H1 (cell line): ENCODE measurements around the gene RPIA. TPM values are rescaled to one million over a fixed set of nuclear protein-coding genes. Genes with fewer than 3 reads are reported as not detected.

Source experiments
- CTCF ChIA-PET: fragments of 300-600 bp; sonication (Branson Sonifier 250); formaldehyde crosslinking; loops from one replicate; lab custom pipeline; 2021; ENCODE audit not compliant: partially characterized antibody; lab: Charles Lee
- POLR2A ChIA-PET: fragments of 300-600 bp; sonication (Branson Sonifier 250); formaldehyde crosslinking; loops from one replicate; lab custom pipeline; 2021; ENCODE audit warnings: inconsistent platforms; ENCODE audit not compliant: partially characterized antibody; lab: Charles Lee
- DNase-seq, 2 experiments: peaks; one replicate each; pipeline versions ENCODE4 v3.0.0 to v3.0.0-alpha.2; 2010 to 2022; ENCODE audit warnings: low spot score in 2 of 2, low read depth in 1 of 2, mixed read lengths in 1 of 2
- FAIRE-seq: peaks from 2 replicates; lab custom pipeline; 2011; peaks lifted over from hg19 to GRCh38; lab: Jason Lieb, UNC
- H2AFZ ChIP-seq: 2 replicates; pipeline ENCODE4 v1.8.1; 2012; ENCODE audit warnings: low read length, inconsistent platforms
- H2AK5ac ChIP-seq: 2 replicates; pipeline ENCODE4 v1.6.1; 2013; ENCODE audit warnings: low read depth, low read length
- H2BK120ac ChIP-seq: replicated peaks from 2 replicates; pipeline ENCODE3; 2013; ENCODE audit warnings: low read depth, low read length, inconsistent platforms
- H2BK12ac ChIP-seq: 2 replicates; pipeline ENCODE4 v1.6.1; 2013; ENCODE audit warnings: low read depth, low read length
- H2BK15ac ChIP-seq: 2 replicates; pipeline ENCODE4 v1.6.1; 2013; ENCODE audit warnings: low read length
- H2BK20ac ChIP-seq: 2 replicates; pipeline ENCODE4 v1.6.1; 2013; ENCODE audit warnings: low read length
- H2BK5ac ChIP-seq: 2 replicates; pipeline ENCODE4 v1.6.1; 2013; ENCODE audit warnings: low read depth, low read length
- H3K14ac ChIP-seq: 2 replicates; pipeline ENCODE4 v1.6.1; 2013; ENCODE audit warnings: inconsistent platforms; ENCODE audit not compliant: insufficient read length
- H3K18ac ChIP-seq: 2 replicates; pipeline ENCODE4 v1.6.1; 2013; ENCODE audit warnings: low read length; ENCODE audit errors: extremely low read depth
- H3K23ac ChIP-seq: 2 replicates; pipeline ENCODE4 v1.6.1; 2013; ENCODE audit warnings: inconsistent platforms; ENCODE audit not compliant: insufficient read length
- H3K23me2 ChIP-seq: 2 replicates; pipeline ENCODE4 v1.6.1; 2013; ENCODE audit warnings: low read depth, low read length
- H3K27ac ChIP-seq: 2 replicates; pipeline ENCODE4 v1.6.1; 2011; ENCODE audit warnings: low read depth, low read length, inconsistent platforms
- H3K27me3 ChIP-seq, 4 experiments: replicated peaks in 1 of 4; 1 replicate in 1 of 4; 2 replicates in 3 of 4; pipeline versions ENCODE4 v1.6.1 to v1.8.1; 2011 to 2013; ENCODE audit warnings: low read length in 3 of 4, mild to moderate bottlenecking in 3 of 4, inconsistent platforms in 2 of 4, mixed read lengths in 2 of 4, moderate library complexity in 1 of 4; ENCODE audit not compliant: control insufficient read depth in 3 of 4, insufficient read depth in 3 of 4; ENCODE audit errors: extremely low read depth in 1 of 4
- H3K36me3 ChIP-seq, 4 experiments: 2 replicates each; pipeline versions ENCODE4 v1.6.1 to v1.8.1; 2011 to 2013; ENCODE audit warnings: mild to moderate bottlenecking in 4 of 4, low read length in 3 of 4, moderate library complexity in 2 of 4, control low read depth in 1 of 4, inconsistent platforms in 1 of 4; ENCODE audit not compliant: insufficient read depth in 4 of 4, control insufficient read depth in 2 of 4
- H3K4ac ChIP-seq: replicated peaks from 2 replicates; pipeline ENCODE3; 2013; ENCODE audit warnings: low read length, low read depth, mixed read lengths, inconsistent platforms; ENCODE audit not compliant: insufficient read length
- H3K4me1 ChIP-seq, 4 experiments: replicated peaks in 1 of 4; 1 replicate in 1 of 4; 2 replicates in 3 of 4; pipeline versions ENCODE4 v1.6.1 to v1.8.1; 2011 to 2013; ENCODE audit warnings: low read length in 3 of 4, inconsistent platforms in 2 of 4, mixed read lengths in 1 of 4; ENCODE audit not compliant: insufficient read depth in 4 of 4, control insufficient read depth in 3 of 4
- H3K4me2 ChIP-seq, 2 experiments: 2 replicates each; pipeline versions ENCODE4 v1.6.1 to v1.8.1; 2011 to 2013; ENCODE audit warnings: low read depth in 2 of 2, low read length in 2 of 2, control low read depth in 1 of 2, inconsistent platforms in 1 of 2, mild to moderate bottlenecking in 1 of 2; ENCODE audit not compliant: insufficient read depth in 1 of 2
- H3K4me3 ChIP-seq, 4 experiments: fragments of 200-600, 300-600 bp in 1 of 4; sonication (generic), shearing (Covaris generic), sonication (Bioruptor Twin) in 1 of 4; 2 replicates each; pipeline versions ENCODE4 v1.5.1 to v1.8.1; 2011 to 2016; ENCODE audit warnings: low read length in 4 of 4, low read depth in 3 of 4, control low read depth in 2 of 4, inconsistent platforms in 2 of 4, mild to moderate bottlenecking in 2 of 4, mixed read lengths in 1 of 4, moderate library complexity in 1 of 4; ENCODE audit not compliant: insufficient read depth in 2 of 4; ENCODE audit errors: extremely low read depth in 1 of 4
- H3K56ac ChIP-seq: replicated peaks from 2 replicates; pipeline ENCODE3; 2013; ENCODE audit warnings: low read depth, mild to moderate bottlenecking, mixed read lengths, low read length, inconsistent platforms; ENCODE audit not compliant: insufficient read length
- H3K79me1 ChIP-seq: 2 replicates; pipeline ENCODE4 v1.6.1; 2013; ENCODE audit warnings: low read depth, low read length, control low read depth
- H3K79me2 ChIP-seq, 2 experiments: 2 replicates each; pipeline versions ENCODE4 v1.6.1 to v1.8.1; 2012 to 2013; ENCODE audit warnings: low read length in 2 of 2, mild to moderate bottlenecking in 2 of 2, inconsistent platforms in 1 of 2; ENCODE audit not compliant: insufficient read depth in 2 of 2, control insufficient read depth in 1 of 2
- H3K9ac ChIP-seq, 4 experiments: replicated peaks in 1 of 4; 1 replicate in 1 of 4; 2 replicates in 3 of 4; pipeline versions ENCODE4 v1.6.1 to v1.8.1; 2011 to 2013; ENCODE audit warnings: low read depth in 3 of 4, low read length in 3 of 4, control low read depth in 2 of 4, mild to moderate bottlenecking in 2 of 4, moderate library complexity in 2 of 4, inconsistent platforms in 1 of 4; ENCODE audit errors: extremely low read depth in 1 of 4
- H3K9me3 ChIP-seq, 2 experiments: 2 replicates each; pipeline versions ENCODE4 v1.6.1 to v1.8.1; 2012 to 2013; ENCODE audit warnings: mild to moderate bottlenecking in 2 of 2, moderate library complexity in 2 of 2, control low read depth in 1 of 2, inconsistent platforms in 1 of 2, low read depth in 1 of 2, low read length in 1 of 2, mixed read lengths in 1 of 2; ENCODE audit not compliant: insufficient read depth in 2 of 2
- H4K20me1 ChIP-seq, 2 experiments: replicated peaks in 1 of 2; 2 replicates each; pipeline versions ENCODE3 to v1.8.1; 2011 to 2013; ENCODE audit warnings: inconsistent platforms in 2 of 2, low read length in 2 of 2, mild to moderate bottlenecking in 1 of 2; ENCODE audit not compliant: insufficient read depth in 2 of 2, control insufficient read depth in 1 of 2
- H4K5ac ChIP-seq: 2 replicates; pipeline ENCODE4 v1.6.1; 2013; ENCODE audit warnings: low read length, low read depth, mixed read lengths, inconsistent platforms; ENCODE audit not compliant: insufficient read length
- H4K8ac ChIP-seq: 2 replicates; pipeline ENCODE4 v1.8.0; 2013; ENCODE audit warnings: mild to moderate bottlenecking, moderate library complexity, low read length, inconsistent platforms; ENCODE audit not compliant: insufficient read depth; ENCODE audit errors: extremely low read depth
- H4K91ac ChIP-seq: replicated peaks from 2 replicates; pipeline ENCODE3; 2013; ENCODE audit warnings: low read length, mixed read lengths, inconsistent platforms; ENCODE audit not compliant: insufficient read length
- CBX5 ChIP-seq: fragments of 300-800, 300-1000 bp; sonication (generic); IDR thresholded peaks from 2 replicates; pipeline ENCODE4 v1.7.1; 2016; ENCODE audit warnings: antibody characterized with exemption, low read length, low read depth
- CEBPB ChIP-seq: IDR thresholded peaks from 2 replicates; pipeline ENCODE4 v1.6.1; 2012; ENCODE audit warnings: low read depth, low read length
- SP1 ChIP-seq: IDR thresholded peaks from 2 replicates; pipeline ENCODE4 v1.6.1; 2011; ENCODE audit warnings: low read depth, low read length
- SP4 ChIP-seq: IDR thresholded peaks from 2 replicates; pipeline ENCODE4 v1.6.1; 2012; ENCODE audit warnings: low read length, inconsistent platforms
- WGBS, 2 experiments: shearing (Covaris generic) in 1 of 2; methylation state at CpG; one replicate each; pipeline versions ENCODE4 v1.1.6 to v1.1.7; 2013 to 2015; ENCODE audit warnings: low lambda C conversion rate in 2 of 2, mixed read lengths in 2 of 2, inconsistent platforms in 1 of 2, low coverage in 1 of 2, missing lambda C conversion rate in 1 of 2; ENCODE audit not compliant: insufficient replicate concordance in 2 of 2, insufficient coverage in 1 of 2, insufficient read length in 1 of 2; ENCODE audit errors: extremely low coverage in 1 of 2, missing lambda C conversion rate in 1 of 2; 5-methylcytosine and 5-hydroxymethylcytosine counted together
- polyA plus RNA-seq, 7 experiments: library from polyadenylated mRNA; depleted of rRNA in 3 of 7; stranded (reverse) in 5 of 7; unstranded in 2 of 7; fragments of >200 nt in 5 of 7; fragments of 200-250 nt in 2 of 7; gene quantifications; 1 replicate in 5 of 7; 2 replicates in 1 of 7; 4 replicates in 1 of 7; pipeline versions ENCODE4 v1.2.1 to v1.2.3, GENCODE V29; 2011 to 2013; ENCODE audit warnings: missing spikeins in 2 of 7, mixed read lengths in 2 of 7
- total RNA-seq: library from RNA; stranded (reverse); fragmentation: NEBNext Ultra II Directional; extraction: Animal tissue kit (Norgen Biotek cat#: 25700); gene quantifications from 2 replicates; pipeline ENCODE4 v1.2.1, GENCODE V29; 2021
- TF ChIP-seq, protein P1 (sequence below), 3 experiments: IDR thresholded peaks; 1 replicate in 2 of 3; 2 replicates in 1 of 3; pipeline versions ENCODE4 v1.5.1 to v1.6.1; 2011; ENCODE audit warnings: low read length in 3 of 3, mild to moderate bottlenecking in 3 of 3, inconsistent platforms in 2 of 3, low read depth in 1 of 3, moderate library complexity in 1 of 3; ENCODE audit not compliant: insufficient read depth in 1 of 3; ENCODE audit errors: control extremely low read depth in 1 of 3

The RPIA gene
- total and polyA plus RNA-seq, 2 of the 8 experiments (the other 6 are each of a cell fraction or from before 2014, with no cell fraction given): 13.1 to 24.0 TPM

DNA sequence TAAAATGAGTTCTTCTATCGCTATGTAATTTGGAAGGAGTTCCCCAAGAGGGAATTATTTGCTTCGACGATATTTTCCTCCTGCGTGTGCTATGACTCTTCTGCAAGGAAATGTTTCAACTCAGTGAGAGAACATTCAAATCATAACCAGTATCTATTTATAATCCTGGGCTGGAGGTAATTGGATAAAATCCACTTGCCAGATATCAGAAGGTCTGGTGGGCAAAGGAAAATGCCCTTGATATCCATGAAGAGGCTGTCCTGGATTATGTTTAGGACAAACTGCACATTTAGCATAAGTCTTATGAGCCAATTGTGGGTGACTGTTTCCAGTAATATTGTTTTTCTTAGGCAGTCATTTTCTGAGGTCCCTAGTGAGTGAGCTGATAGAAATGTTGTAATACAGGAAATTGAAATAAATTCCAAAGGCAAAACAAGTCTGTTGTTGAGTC lies 17.7 kb downstream of the RPIA start:
- no peak overlapping the region for H3K4me3 ChIP-seq
- H3K4me1 ChIP-seq: peaks cover 0 to 10% (median 0%) of the 10 kb centered on the region in 4 experiments; a peak in 1 of 7 replicates
- no peak overlapping the region for H4K8ac ChIP-seq
- POLR2A ChIA-PET: no interaction called here
- H3K4me2 ChIP-seq: no peak overlapping the region
- H3K23ac ChIP-seq: no peak overlapping the region
- DNase-seq (no peak), FAIRE-seq (no peak)
- no peak overlapping the region for H2BK5ac ChIP-seq
- H3K9me3 ChIP-seq: no peaks in the 10 kb centered on the region; a peak in 1 of 4 replicates
- H3K79me2 ChIP-seq: peaks cover 0 to 11% of the 10 kb centered on the region in 2 experiments; a peak in 2 of 4 replicates
- no peak overlapping the region for H2BK12ac ChIP-seq
- H2BK20ac ChIP-seq: no peak overlapping the region
- no peak overlapping the region for H4K91ac ChIP-seq
- WGBS, 2 experiments: 91% methylated on average over 4 of the region's 4 CpGs; no CpG with 5 or more reads in 1 of the 2 experiments
- no peak overlapping the region for H3K4ac ChIP-seq
- H3K27me3 ChIP-seq: no peaks in the 10 kb centered on the region
- no peak overlapping the region for H2BK15ac ChIP-seq
- no peaks in the 10 kb centered on the region for H3K23me2 ChIP-seq
- H3K14ac ChIP-seq: no peak overlapping the region
- no peak overlapping the region for H3K56ac ChIP-seq
- CTCF ChIA-PET: no interaction called here
- H4K20me1 ChIP-seq: no peaks in the 10 kb centered on the region
- no peak overlapping the region for H3K27ac ChIP-seq
- H3K36me3 ChIP-seq: peaks cover 0 to 9% (median 0%) of the 10 kb centered on the region in 4 experiments; a peak in 3 of 8 replicates
- H2BK120ac ChIP-seq: no peak overlapping the region
- H2AFZ ChIP-seq: no peak overlapping the region
- no peaks in the 10 kb centered on the region for H3K79me1 ChIP-seq
- no peak overlapping the region for H3K9ac ChIP-seq
- no peak overlapping the region for H3K18ac ChIP-seq
- H4K5ac ChIP-seq: no peak overlapping the region
- no peak overlapping the region for H2AK5ac ChIP-seq
- TF ChIP-seq CBX5 (no peak), SP1 (no peak), CEBPB (no peak), SP4 (no peak)
- TF ChIP-seq, protein P1, sequence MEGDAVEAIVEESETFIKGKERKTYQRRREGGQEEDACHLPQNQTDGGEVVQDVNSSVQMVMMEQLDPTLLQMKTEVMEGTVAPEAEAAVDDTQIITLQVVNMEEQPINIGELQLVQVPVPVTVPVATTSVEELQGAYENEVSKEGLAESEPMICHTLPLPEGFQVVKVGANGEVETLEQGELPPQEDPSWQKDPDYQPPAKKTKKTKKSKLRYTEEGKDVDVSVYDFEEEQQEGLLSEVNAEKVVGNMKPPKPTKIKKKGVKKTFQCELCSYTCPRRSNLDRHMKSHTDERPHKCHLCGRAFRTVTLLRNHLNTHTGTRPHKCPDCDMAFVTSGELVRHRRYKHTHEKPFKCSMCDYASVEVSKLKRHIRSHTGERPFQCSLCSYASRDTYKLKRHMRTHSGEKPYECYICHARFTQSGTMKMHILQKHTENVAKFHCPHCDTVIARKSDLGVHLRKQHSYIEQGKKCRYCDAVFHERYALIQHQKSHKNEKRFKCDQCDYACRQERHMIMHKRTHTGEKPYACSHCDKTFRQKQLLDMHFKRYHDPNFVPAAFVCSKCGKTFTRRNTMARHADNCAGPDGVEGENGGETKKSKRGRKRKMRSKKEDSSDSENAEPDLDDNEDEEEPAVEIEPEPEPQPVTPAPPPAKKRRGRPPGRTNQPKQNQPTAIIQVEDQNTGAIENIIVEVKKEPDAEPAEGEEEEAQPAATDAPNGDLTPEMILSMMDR (IDR thresholded peaks at IDR 0.05; ENCODE audit: control extremely low read depth in 1 of 3, insufficient read depth in 1 of 3, low read depth in 1 of 3, low read length in 3 of 3): no peak
